ENCODE measurements around the gene TRIM6. TPM values are rescaled to one million over a fixed set of nuclear protein-coding genes. Genes with fewer than 3 reads are reported as not detected.

Gene TRIM6
- total and polyA plus RNA-seq, 8 donors: 4.2 to 9.7 (median 6.1) TPM

Other genes starting within 250 kb of the TRIM6 start
- not detected for gene OR51B6, start 245.1 kb upstream of the TRIM6 start, total RNA-seq
- gene OR51B6, start 245.1 kb upstream of the TRIM6 start, polyA plus RNA-seq (ENCODE audit: insufficient read length in 6 of 6): under 1 TPM in 1 of 6 donors, not detected in 5; 0.14 TPM
- not detected for gene OR51M1, start 212.8 kb upstream of the TRIM6 start, total RNA-seq
- under 1 TPM in 4 of 6 donors, not detected in 2; 0.06 to 0.24 (median 0.08) TPM for gene OR51M1, start 212.8 kb upstream of the TRIM6 start, polyA plus RNA-seq (ENCODE audit: insufficient read length in 6 of 6)
- not detected for gene OR51Q1, start 174.5 kb upstream of the TRIM6 start, total RNA-seq
- not detected for gene OR51Q1, start 174.5 kb upstream of the TRIM6 start, polyA plus RNA-seq (ENCODE audit: insufficient read length in 6 of 6)
- gene OR51I1, start 155.1 kb upstream of the TRIM6 start, total RNA-seq: not detected
- not detected for gene OR51I1, start 155.1 kb upstream of the TRIM6 start, polyA plus RNA-seq (ENCODE audit: insufficient read length in 6 of 6)
- gene OR51I2, start 147.3 kb upstream of the TRIM6 start, total RNA-seq: not detected
- gene OR51I2, start 147.3 kb upstream of the TRIM6 start, polyA plus RNA-seq (ENCODE audit: insufficient read length in 6 of 6): under 1 TPM in 2 of 6 donors, not detected in 4; 0.04 to 0.07 TPM
- gene OR52D1, start 108.0 kb upstream of the TRIM6 start, total RNA-seq: not detected
- gene OR52D1, start 108.0 kb upstream of the TRIM6 start, polyA plus RNA-seq (ENCODE audit: insufficient read length in 6 of 6): under 1 TPM in 2 of 6 donors, not detected in 4; 0.13 to 0.18 TPM
- under 1 TPM; 0.23 to 0.37 TPM for gene UBQLN3, start 86.7 kb upstream of the TRIM6 start, total RNA-seq
- gene UBQLN3, start 86.7 kb upstream of the TRIM6 start, polyA plus RNA-seq (ENCODE audit: insufficient read length in 6 of 6): under 1 TPM in 1 of 6 donors, not detected in 5; 0.06 TPM
- gene UBQLNL, start 79.9 kb upstream of the TRIM6 start, total RNA-seq: under 1 TPM; 0.50 to 0.67 TPM
- 1 to 10 TPM; 1.2 to 2.2 (median 1.7) TPM for gene UBQLNL, start 79.9 kb upstream of the TRIM6 start, polyA plus RNA-seq (ENCODE audit: insufficient read length in 6 of 6)
- gene OR52H1, start 48.1 kb upstream of the TRIM6 start, total RNA-seq: under 1 TPM; 0.32 to 0.45 TPM
- gene OR52H1, start 48.1 kb upstream of the TRIM6 start, polyA plus RNA-seq (ENCODE audit: insufficient read length in 6 of 6): under 1 TPM in 3 of 6 donors, not detected in 3; 0.20 to 0.26 (median 0.20) TPM
- gene OR52B6, start 15.8 kb upstream of the TRIM6 start, total RNA-seq: not detected
- under 1 TPM; 0.17 to 0.56 (median 0.42) TPM for gene OR52B6, start 15.8 kb upstream of the TRIM6 start, polyA plus RNA-seq (ENCODE audit: insufficient read length in 6 of 6)
- 10 to 100 TPM in 1 of 2 donors, 1 to 10 TPM in 1; 9.1 to 10.2 TPM for gene TRIM34, start 28.4 kb downstream of the TRIM6 start, total RNA-seq
- 10 to 100 TPM; 20.9 to 31.7 (median 22.9) TPM for gene TRIM34, start 28.4 kb downstream of the TRIM6 start, polyA plus RNA-seq (ENCODE audit: insufficient read length in 6 of 6)
- 10 to 100 TPM; 42.6 to 50.6 TPM for gene TRIM5, start 88.4 kb downstream of the TRIM6 start, total RNA-seq
- gene TRIM5, start 88.4 kb downstream of the TRIM6 start, polyA plus RNA-seq (ENCODE audit: insufficient read length in 6 of 6): 10 to 100 TPM; 54.5 to 65.4 (median 59.8) TPM
- gene TRIM22, start 93.2 kb downstream of the TRIM6 start, total RNA-seq: 100 to 1,000 TPM; 122 to 137 TPM
- gene TRIM22, start 93.2 kb downstream of the TRIM6 start, polyA plus RNA-seq (ENCODE audit: insufficient read length in 6 of 6): 10 to 100 TPM; 23.1 to 28.3 (median 26.9) TPM
- not detected for gene OR56B1, start 139.8 kb downstream of the TRIM6 start, total RNA-seq
- not detected for gene OR56B1, start 139.8 kb downstream of the TRIM6 start, polyA plus RNA-seq (ENCODE audit: insufficient read length in 6 of 6)
- gene OR52N4, start 157.6 kb downstream of the TRIM6 start, total RNA-seq: under 1 TPM in 1 of 2 donors, not detected in 1; 0.37 TPM
- under 1 TPM in 1 of 6 donors, not detected in 5; 0.18 TPM for gene OR52N4, start 157.6 kb downstream of the TRIM6 start, polyA plus RNA-seq (ENCODE audit: insufficient read length in 6 of 6)
- not detected for gene OR52N5, start 186.7 kb downstream of the TRIM6 start, total RNA-seq
- gene OR52N5, start 186.7 kb downstream of the TRIM6 start, polyA plus RNA-seq (ENCODE audit: insufficient read length in 6 of 6): not detected
- gene OR52N1, start 194.6 kb downstream of the TRIM6 start, total RNA-seq: not detected
- not detected for gene OR52N1, start 194.6 kb downstream of the TRIM6 start, polyA plus RNA-seq (ENCODE audit: insufficient read length in 6 of 6)
- not detected for gene OR52N2, start 212.3 kb downstream of the TRIM6 start, total RNA-seq
- under 1 TPM in 2 of 6 donors, not detected in 4; 0.16 to 0.18 TPM for gene OR52N2, start 212.3 kb downstream of the TRIM6 start, polyA plus RNA-seq (ENCODE audit: insufficient read length in 6 of 6)
- gene OR52E6, start 245.3 kb downstream of the TRIM6 start, total RNA-seq: not detected
- gene OR52E6, start 245.3 kb downstream of the TRIM6 start, polyA plus RNA-seq (ENCODE audit: insufficient read length in 6 of 6): not detected